Dendritic cell treated with granulocyte-macrophage colony-stimulating factor and Interleukin-4, amounts not matched to agents 40 ng/mL and 50 ng/mL, for 4 days (primary cell): ENCODE results near the gene LARP4B.

ENCODE experiments used
- H3K27ac Mint-ChIP-seq: one replicate; pipeline ENCODE4 v1.8.0; 2022; ENCODE audit warnings: mild to moderate bottlenecking, mixed read lengths
- H3K27me3 Mint-ChIP-seq: one replicate; pipeline ENCODE4 v1.8.0; 2022; ENCODE audit warnings: mild to moderate bottlenecking, mixed read lengths
- H3K36me3 Mint-ChIP-seq: one replicate; pipeline ENCODE4 v1.8.0; 2022; ENCODE audit warnings: low read depth, mixed read lengths
- H3K4me1 Mint-ChIP-seq: one replicate; pipeline ENCODE4 v1.8.0; 2022; ENCODE audit warnings: low read depth, mixed read lengths
- H3K4me3 Mint-ChIP-seq: one replicate; pipeline ENCODE4 v1.8.0; 2022; ENCODE audit warnings: mild to moderate bottlenecking, moderate library complexity, mixed read lengths
- H3K9me3 Mint-ChIP-seq: one replicate; pipeline ENCODE4 v1.8.0; 2022; ENCODE audit warnings: mixed read lengths
- intact Hi-C: fragments of 100-400 bp; cut with micrococcal nuclease; formaldehyde crosslinking; loops from one replicate; pipeline ENCODE4 v1.15.0; 2022

The LARP4B gene

GRCh38 chr10:817371-817770 is 114.1 kb downstream of the LARP4B start:
- no peaks in the 10 kb centered on the region for H3K9me3 Mint-ChIP-seq
- H3K27ac Mint-ChIP-seq, result no peak overlapping the region
- no peak overlapping the region for H3K4me3 Mint-ChIP-seq
- H3K4me1 Mint-ChIP-seq, result peaks cover 30% of the 10 kb centered on the region
- peaks cover 95% of the 10 kb centered on the region for H3K36me3 Mint-ChIP-seq
- no peaks in the 10 kb centered on the region for H3K27me3 Mint-ChIP-seq
- intact Hi-C loops, result no loop called here

GRCh38 chr10:816958-817357 is 114.5 kb downstream of the LARP4B start:
- Mint-ChIP-seq H3K4me1 (peaks cover 29% of the 10 kb centered on the region), H3K9me3 (no peaks in the 10 kb centered on the region), H3K36me3 (peaks cover 95% of the 10 kb centered on the region), H3K27ac (no peak overlapping the region), H3K4me3 (no peak overlapping the region), H3K27me3 (no peaks in the 10 kb centered on the region)
- intact Hi-C loops, result no loop called here

DNA sequence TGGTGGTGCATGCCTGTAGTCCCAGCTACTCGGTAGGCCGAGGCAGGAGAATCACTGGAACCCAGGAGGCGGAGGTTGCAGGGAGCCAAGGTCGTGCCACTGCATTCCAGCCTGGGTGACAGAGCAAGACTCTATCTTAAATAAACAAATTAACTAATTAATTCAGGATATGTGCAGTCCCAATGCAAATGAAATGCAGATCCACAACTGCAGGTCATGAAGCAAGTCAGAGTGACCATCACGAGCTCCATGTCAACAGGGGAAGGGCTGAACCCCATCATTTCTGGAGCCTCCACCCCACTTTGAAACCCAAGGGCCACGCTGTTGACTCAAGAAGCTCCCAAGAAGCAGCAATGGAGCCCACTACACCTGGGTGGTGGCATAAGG is 115.4 kb downstream of the LARP4B start:
- H3K27ac Mint-ChIP-seq, result no peak overlapping the region
- intact Hi-C loops, result no loop called here
- H3K36me3 Mint-ChIP-seq, result peaks cover 90% of the 10 kb centered on the region
- no peaks in the 10 kb centered on the region for H3K27me3 Mint-ChIP-seq
- H3K4me1 Mint-ChIP-seq, result peaks cover 25% of the 10 kb centered on the region
- H3K4me3 Mint-ChIP-seq, result no peak overlapping the region
- no peaks in the 10 kb centered on the region for H3K9me3 Mint-ChIP-seq

DNA sequence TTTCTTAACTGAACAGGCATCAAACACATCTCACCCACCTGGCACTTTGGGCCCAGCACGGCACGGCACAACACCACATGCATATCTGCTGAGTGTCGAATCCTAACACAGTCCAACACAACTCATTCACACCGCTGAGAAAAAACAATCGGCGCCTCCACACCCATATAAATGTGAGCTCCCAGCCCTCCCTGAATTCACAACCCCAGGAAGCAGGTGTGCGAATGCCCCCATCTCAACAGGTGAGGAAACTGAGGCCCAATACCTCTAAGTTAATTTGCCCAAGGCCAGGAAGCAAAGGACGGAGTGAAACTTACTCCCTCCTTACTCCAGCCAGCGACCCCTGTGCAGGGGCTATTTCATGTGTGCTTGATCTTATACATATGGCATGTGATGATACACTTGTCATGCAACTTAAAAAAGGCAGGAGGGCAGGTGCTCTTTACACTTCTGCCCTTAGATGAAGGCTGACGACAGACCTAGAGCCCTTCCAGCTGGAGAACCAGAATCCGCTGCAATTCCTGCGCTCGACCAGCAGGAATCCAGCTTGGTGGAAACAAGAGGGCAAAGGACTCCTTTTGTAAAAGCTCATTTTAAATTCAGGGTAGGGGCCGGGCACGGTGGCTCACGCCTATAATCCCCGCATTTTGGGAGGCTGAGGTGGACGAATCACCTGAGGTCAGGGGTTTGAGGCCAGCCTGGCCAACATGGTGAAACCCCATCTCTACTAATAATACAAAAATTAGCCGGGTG is 116.0 kb downstream of the LARP4B start:
- Mint-ChIP-seq H3K36me3 (peaks cover 87% of the 10 kb centered on the region), H3K9me3 (no peaks in the 10 kb centered on the region), H3K27me3 (no peaks in the 10 kb centered on the region), H3K27ac (no peak overlapping the region), H3K4me1 (peaks cover 19% of the 10 kb centered on the region), H3K4me3 (no peak overlapping the region)
- intact Hi-C loops, result no loop called here

DNA sequence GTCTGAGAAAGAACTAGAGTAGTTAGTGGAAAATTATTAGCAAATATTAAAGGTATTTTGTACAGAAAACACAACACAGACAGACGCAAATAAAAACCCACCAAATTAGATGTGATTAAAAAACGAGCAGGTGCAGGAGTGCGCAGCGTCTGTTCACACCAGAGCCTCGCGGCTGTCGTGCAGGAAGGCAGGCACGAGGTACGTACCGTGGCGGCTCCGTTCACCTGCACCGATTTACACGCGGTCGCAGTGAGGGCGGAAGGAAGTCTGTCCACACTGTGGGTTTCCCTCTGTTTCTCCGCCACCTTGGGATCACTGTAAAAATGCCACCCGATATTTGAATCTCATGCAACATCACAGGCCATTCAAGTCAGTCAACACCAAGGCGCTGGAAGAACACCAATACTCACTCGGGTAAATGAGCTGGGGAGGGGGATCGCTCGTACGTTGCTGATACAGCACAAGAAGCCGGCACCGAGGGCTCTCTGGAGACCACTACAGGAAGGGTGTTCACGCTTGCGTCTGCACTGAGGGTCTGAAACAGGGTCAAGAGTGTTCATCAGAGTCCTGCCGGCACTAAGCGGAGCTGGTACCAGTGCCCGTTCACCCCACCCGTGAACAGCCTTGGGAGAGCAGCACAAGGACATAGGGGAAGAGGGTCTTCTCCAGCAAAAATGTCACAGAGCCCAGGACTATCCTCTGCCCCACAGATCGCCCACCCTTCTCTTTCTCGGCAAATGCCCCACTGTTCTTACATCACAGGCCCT is 116.8 kb downstream of the LARP4B start:
- Mint-ChIP-seq H3K4me3 (no peak overlapping the region), H3K27ac (no peak overlapping the region), H3K4me1 (peaks cover 11% of the 10 kb centered on the region), H3K9me3 (no peaks in the 10 kb centered on the region), H3K36me3 (peaks cover 87% of the 10 kb centered on the region), H3K27me3 (no peaks in the 10 kb centered on the region)
- intact Hi-C loops, result no loop called here

DNA sequence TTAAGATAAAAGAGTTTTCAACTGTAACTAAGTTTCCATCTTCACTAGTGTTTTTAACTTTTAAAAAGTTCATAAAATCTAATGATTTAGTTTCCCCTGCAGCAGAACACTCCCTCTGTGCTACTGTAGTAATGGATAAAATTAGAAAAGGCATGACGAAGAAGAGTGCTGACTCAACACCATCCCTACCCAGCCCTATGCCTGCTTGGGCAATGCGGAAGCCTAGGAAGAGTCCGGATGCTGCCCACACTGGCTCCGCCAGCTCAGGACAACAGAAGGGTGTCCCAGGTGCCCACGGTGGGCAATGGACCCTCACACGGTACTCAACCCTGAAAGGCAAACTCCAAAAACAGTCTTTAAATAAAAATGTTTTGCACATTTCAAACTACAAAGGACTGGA is 118.2 kb downstream of the LARP4B start:
- peaks cover 92% of the 10 kb centered on the region for H3K36me3 Mint-ChIP-seq
- H3K9me3 Mint-ChIP-seq, result no peaks in the 10 kb centered on the region
- intact Hi-C loops, result no loop called here
- no peaks in the 10 kb centered on the region for H3K4me1 Mint-ChIP-seq
- no peaks in the 10 kb centered on the region for H3K27me3 Mint-ChIP-seq
- no peak overlapping the region for H3K4me3 Mint-ChIP-seq
- no peak overlapping the region for H3K27ac Mint-ChIP-seq

DNA sequence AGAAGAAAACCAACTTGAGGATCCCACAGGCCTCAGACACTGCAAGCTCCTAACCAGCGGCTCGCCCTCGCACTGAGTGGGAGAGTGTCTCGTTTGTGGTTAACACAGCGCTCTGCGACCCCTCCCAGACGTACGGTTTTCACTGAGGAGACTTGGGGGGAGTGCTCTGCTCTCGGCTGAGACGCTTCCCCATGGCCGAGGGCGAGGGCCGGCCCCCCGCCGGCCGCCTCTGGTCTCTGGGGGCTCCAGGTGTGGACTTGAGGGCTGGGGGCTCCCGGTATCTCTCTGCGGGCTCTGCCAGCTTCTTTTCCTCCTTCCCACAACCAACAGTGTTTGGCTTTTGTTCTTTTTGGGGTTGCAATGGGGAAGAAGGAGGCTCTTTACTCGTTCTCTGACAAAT is 118.7 kb downstream of the LARP4B start:
- no peak overlapping the region for H3K4me3 Mint-ChIP-seq
- intact Hi-C loops, result no loop called here
- no peak overlapping the region for H3K27ac Mint-ChIP-seq
- H3K36me3 Mint-ChIP-seq, result peaks cover 92% of the 10 kb centered on the region
- H3K9me3 Mint-ChIP-seq, result no peaks in the 10 kb centered on the region
- no peaks in the 10 kb centered on the region for H3K27me3 Mint-ChIP-seq
- no peaks in the 10 kb centered on the region for H3K4me1 Mint-ChIP-seq

DNA sequence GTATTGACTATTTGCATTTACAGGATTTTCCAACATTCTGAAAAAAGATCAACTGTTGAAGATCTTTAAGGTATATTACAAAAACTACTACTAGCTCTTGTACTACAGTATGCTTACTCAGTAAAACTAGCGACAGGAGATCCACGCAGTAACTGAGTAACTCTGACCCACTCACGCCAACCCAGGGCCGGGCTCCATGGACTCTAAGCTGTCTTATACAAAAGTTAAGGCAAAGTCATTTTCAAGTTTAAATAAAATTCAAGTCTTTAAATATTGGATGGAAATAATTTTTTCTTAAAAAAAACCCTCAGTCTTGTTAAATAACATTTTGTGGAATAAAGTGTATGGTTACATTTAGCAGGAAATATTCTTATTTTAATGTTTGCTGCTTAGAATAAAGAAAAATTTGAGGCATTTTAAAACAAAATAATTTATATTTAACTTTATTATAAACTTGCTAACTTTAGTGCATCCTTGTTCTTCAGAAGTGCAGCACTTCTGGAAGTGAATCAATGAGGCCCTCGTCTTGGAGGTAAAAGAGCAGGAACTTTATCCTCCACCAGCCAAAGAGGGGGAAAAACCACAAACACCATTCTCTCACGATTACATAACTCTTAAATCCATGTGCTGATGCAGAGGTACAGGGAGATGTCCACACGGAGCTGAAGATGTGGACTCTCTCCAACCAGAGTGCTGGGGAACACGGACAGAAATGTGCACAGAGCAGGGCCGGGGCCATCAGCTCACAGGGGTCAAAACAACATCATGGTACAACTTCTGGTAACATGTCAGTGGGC is 119.9 kb downstream of the LARP4B start:
- Mint-ChIP-seq H3K27ac (no peak overlapping the region), H3K4me1 (no peaks in the 10 kb centered on the region), H3K36me3 (peaks cover 92% of the 10 kb centered on the region), H3K27me3 (no peaks in the 10 kb centered on the region), H3K4me3 (no peak overlapping the region), H3K9me3 (no peaks in the 10 kb centered on the region)
- intact Hi-C loops, result no loop called here

GRCh38 chr10:810351-810846 is 121.1 kb downstream of the LARP4B start:
- peaks cover 7% of the 10 kb centered on the region for H3K4me1 Mint-ChIP-seq
- no peak overlapping the region for H3K27ac Mint-ChIP-seq
- intact Hi-C loops, result no loop called here
- H3K4me3 Mint-ChIP-seq, result no peak overlapping the region
- H3K36me3 Mint-ChIP-seq, result peaks cover 92% of the 10 kb centered on the region
- H3K9me3 Mint-ChIP-seq, result no peaks in the 10 kb centered on the region
- no peaks in the 10 kb centered on the region for H3K27me3 Mint-ChIP-seq

DNA sequence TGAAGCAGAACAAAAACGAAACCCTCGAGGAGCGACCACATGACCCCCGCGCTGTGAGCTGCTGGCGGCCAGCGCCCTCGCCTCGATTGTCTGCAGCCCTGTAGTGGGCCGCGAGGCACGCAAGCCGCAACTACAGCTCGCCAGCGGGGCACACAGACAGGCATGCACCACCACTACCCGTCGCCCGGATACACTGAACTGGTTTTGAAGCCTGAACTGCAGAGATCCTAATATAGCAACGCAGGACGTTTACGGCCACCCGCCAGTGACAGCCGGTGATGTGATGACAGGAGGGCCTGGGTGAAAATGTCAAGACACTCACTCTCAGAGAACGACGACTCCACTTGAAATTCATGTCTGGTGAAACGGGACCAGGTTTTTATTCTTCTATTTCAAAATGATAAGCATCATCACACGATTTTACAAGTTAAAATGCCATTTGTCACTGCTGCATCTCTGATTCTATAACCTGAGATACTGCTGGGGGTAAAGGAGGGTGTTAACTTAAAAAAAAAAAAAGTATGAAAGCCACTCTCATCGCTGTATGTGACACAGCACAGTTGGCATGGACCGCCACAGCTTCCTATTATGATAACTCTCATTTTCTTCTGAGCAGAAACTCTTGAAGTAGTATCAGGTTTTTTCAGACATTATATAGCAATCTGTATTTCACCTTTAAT is 121.7 kb downstream of the LARP4B start:
- Mint-ChIP-seq H3K27ac (no peak overlapping the region), H3K9me3 (no peaks in the 10 kb centered on the region), H3K27me3 (peaks cover 2% of the 10 kb centered on the region), H3K36me3 (peaks cover 92% of the 10 kb centered on the region), H3K4me3 (no peak overlapping the region), H3K4me1 (peaks cover 13% of the 10 kb centered on the region)
- intact Hi-C loops, result no loop called here

GRCh38 chr10:807958-808353 is 123.5 kb downstream of the LARP4B start:
- peaks cover 20% of the 10 kb centered on the region for H3K4me1 Mint-ChIP-seq
- intact Hi-C loops, result no loop called here

GRCh38 chr10:807163-807957 is 124.1 kb downstream of the LARP4B start:
- Mint-ChIP-seq H3K9me3 (no peaks in the 10 kb centered on the region), H3K27me3 (peaks cover 3% of the 10 kb centered on the region), H3K27ac (no peak overlapping the region), H3K4me3 (no peak overlapping the region), H3K4me1 (peaks cover 20% of the 10 kb centered on the region), H3K36me3 (peaks cover 69% of the 10 kb centered on the region)
- intact Hi-C loops, result no loop called here

More at GRCh38 chr10:807958-808353, 123.5 kb downstream of the LARP4B start:
- Mint-ChIP-seq H3K27me3 (peaks cover 3% of the 10 kb centered on the region), H3K4me3 (no peak overlapping the region), H3K9me3 (no peaks in the 10 kb centered on the region), H3K36me3 (peaks cover 75% of the 10 kb centered on the region), H3K27ac (no peak overlapping the region)
